Neural progenitor cell (in vitro differentiated cells): ENCODE measurements around the gene RTEL1.

Experiments
- EZH2phosphoT487 ChIP-seq: fragments of 200-600 bp; sonication (generic); IDR thresholded peaks from 2 replicates; pipeline ENCODE4 v1.6.1; 2017; ENCODE audit warnings: antibody characterized with exemption
- TF ChIP-seq, protein P1 (sequence below): fragments of 200-600 bp; sonication (generic); IDR thresholded peaks from 2 replicates; pipeline ENCODE4 v1.5.1; 2017; ENCODE audit warnings: antibody characterized with exemption, mild to moderate bottlenecking

DNA sequence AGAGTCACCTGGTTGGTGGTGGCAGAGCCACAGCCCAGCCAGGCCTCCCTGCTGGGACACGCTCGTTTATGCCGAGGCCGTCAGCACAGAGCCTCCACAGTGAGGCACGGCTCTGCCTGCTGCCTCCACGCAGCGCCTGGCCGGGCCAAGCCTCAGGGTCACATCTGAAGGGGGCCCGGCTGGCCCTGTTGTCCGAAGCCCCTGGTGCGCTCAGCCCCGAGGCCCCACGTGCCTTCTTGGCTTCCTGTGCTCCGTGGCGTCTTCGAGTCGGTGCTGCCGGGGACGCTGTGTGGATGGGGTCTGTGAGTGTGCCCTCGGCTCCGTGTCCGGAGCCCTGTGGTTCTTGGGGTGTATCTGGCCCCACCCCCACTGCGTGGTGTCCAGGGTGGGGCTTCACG is 28.0 kb downstream of the RTEL1 start:
- TF ChIP-seq, protein P1, sequence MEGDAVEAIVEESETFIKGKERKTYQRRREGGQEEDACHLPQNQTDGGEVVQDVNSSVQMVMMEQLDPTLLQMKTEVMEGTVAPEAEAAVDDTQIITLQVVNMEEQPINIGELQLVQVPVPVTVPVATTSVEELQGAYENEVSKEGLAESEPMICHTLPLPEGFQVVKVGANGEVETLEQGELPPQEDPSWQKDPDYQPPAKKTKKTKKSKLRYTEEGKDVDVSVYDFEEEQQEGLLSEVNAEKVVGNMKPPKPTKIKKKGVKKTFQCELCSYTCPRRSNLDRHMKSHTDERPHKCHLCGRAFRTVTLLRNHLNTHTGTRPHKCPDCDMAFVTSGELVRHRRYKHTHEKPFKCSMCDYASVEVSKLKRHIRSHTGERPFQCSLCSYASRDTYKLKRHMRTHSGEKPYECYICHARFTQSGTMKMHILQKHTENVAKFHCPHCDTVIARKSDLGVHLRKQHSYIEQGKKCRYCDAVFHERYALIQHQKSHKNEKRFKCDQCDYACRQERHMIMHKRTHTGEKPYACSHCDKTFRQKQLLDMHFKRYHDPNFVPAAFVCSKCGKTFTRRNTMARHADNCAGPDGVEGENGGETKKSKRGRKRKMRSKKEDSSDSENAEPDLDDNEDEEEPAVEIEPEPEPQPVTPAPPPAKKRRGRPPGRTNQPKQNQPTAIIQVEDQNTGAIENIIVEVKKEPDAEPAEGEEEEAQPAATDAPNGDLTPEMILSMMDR: no peak
- no peak for TF ChIP-seq EZH2phosphoT487
